ENCODE data around the gene YARS2.

- TF ChIP-seq, protein P1, sequence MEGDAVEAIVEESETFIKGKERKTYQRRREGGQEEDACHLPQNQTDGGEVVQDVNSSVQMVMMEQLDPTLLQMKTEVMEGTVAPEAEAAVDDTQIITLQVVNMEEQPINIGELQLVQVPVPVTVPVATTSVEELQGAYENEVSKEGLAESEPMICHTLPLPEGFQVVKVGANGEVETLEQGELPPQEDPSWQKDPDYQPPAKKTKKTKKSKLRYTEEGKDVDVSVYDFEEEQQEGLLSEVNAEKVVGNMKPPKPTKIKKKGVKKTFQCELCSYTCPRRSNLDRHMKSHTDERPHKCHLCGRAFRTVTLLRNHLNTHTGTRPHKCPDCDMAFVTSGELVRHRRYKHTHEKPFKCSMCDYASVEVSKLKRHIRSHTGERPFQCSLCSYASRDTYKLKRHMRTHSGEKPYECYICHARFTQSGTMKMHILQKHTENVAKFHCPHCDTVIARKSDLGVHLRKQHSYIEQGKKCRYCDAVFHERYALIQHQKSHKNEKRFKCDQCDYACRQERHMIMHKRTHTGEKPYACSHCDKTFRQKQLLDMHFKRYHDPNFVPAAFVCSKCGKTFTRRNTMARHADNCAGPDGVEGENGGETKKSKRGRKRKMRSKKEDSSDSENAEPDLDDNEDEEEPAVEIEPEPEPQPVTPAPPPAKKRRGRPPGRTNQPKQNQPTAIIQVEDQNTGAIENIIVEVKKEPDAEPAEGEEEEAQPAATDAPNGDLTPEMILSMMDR (IDR thresholded peaks at IDR 0.05; ENCODE audit: low read length), result no peak
- no peak for TF ChIP-seq EZH2 (IDR thresholded peaks at IDR 0.05; ENCODE audit: borderline replicate concordance, low read length)
These were observed 24.4 kb upstream of the YARS2 start for GRCh38 chr12:32780071-32780470.

Measured in OCI-LY1 (cell line).